Transverse colon (tissue), 4 donors: ENCODE data around the gene ETS2. TPM values are rescaled to one million over a fixed set of nuclear protein-coding genes. Genes with fewer than 3 reads are reported as not detected.

ENCODE experiments used
- DNase-seq: peaks from one replicate; pipeline ENCODE4 v3.0.0-alpha.2; 2019
- H3K27ac ChIP-seq, 4 donors: fragments of 200-600 bp; sonication (generic); 2 replicates each; pipeline ENCODE4 v1.5.1; 2016 to 2018; ENCODE audit warnings: inconsistent platforms in 4 of 4
- H3K27me3 ChIP-seq: fragments of 200-600 bp; sonication (generic); 2 replicates; pipeline ENCODE4 v1.5.1; 2017; ENCODE audit warnings: inconsistent platforms
- H3K36me3 ChIP-seq, 4 donors: fragments of 200-600 bp; sonication (generic); 2 replicates each; pipeline ENCODE4 v1.5.1; 2017 to 2019; ENCODE audit warnings: inconsistent platforms in 4 of 4
- H3K4me1 ChIP-seq, 4 donors: fragments of 200-600 bp; sonication (generic); 2 replicates each; pipeline ENCODE4 v1.5.1; 2017 to 2020; ENCODE audit warnings: inconsistent platforms in 4 of 4
- H3K4me3 ChIP-seq, 4 donors: fragments of 200-600 bp; sonication (generic); 1 replicate in 1 of 4; 2 replicates in 3 of 4; pipeline versions ENCODE4 v1.5.1 to v1.6.1; 2017 to 2019; ENCODE audit warnings: inconsistent platforms in 4 of 4
- H3K9me3 ChIP-seq, 2 donors: fragments of 200-600 bp; sonication (generic); 2 replicates each; pipeline ENCODE4 v1.5.1; 2017 to 2019; ENCODE audit warnings: inconsistent platforms in 2 of 2
- CTCF ChIP-seq, 5 experiments: fragments of 200-600 bp in 3 of 5; fragments of 450-650 bp in 2 of 5; sonication (generic) in 3 of 5; IDR thresholded peaks; 1 replicate in 2 of 5; 2 replicates in 3 of 5; pipeline ENCODE4 v1.5.1; 2016 to 2017; ENCODE audit warnings: antibody characterized with exemption in 5 of 5, inconsistent platforms in 3 of 5, mild to moderate bottlenecking in 2 of 5, moderate library complexity in 1 of 5
- EP300 ChIP-seq: sonication (generic); formaldehyde crosslinking; IDR thresholded peaks from one replicate; pipeline ENCODE4 v1.6.1; 2017; ENCODE audit warnings: antibody characterized with exemption, low read depth
- POLR2A ChIP-seq: fragments of 450-650 bp; IDR thresholded peaks from one replicate; pipeline ENCODE4 v1.6.1; 2016; ENCODE audit warnings: antibody characterized with exemption, mild to moderate bottlenecking, moderate library complexity
- POLR2AphosphoS5 ChIP-seq, 3 donors: sonication (generic); formaldehyde crosslinking; IDR thresholded peaks; one replicate each; pipeline ENCODE4 v1.6.1; 2016; ENCODE audit warnings: antibody characterized with exemption in 3 of 3
- WGBS, 2 donors: methylation state at CpG; one replicate each; pipeline ENCODE4 v1.1.5; 2018; ENCODE audit warnings: low coverage in 1 of 2; 5-methylcytosine and 5-hydroxymethylcytosine counted together
- in situ Hi-C, 4 donors: fragments of 200-750 bp; cut with MboI; loops; one replicate each; pipeline versions ENCODE4 v1.15.0 to v1.15.1; 2017; ENCODE audit warnings: low sequenced_read_pairs in 3 of 4, low pct_ligation_motif_present in 1 of 4, low pct_unique_long_range_greater_than_20kb in 1 of 4
- intact Hi-C: fragments of 100-400 bp; cut with DNase I; formaldehyde crosslinking; loops from one replicate; pipeline ENCODE4 v1.15.1; 2023; ENCODE audit warnings: low total_unique reads
- total RNA-seq, 4 donors: library from RNA; depleted of rRNA; stranded (reverse); fragments of >200 nt; gene quantifications; one replicate each; pipeline ENCODE4 v1.1.0, GENCODE V29; 2016

ETS2 gene
- 100 to 1,000 TPM in 3 of 4 donors, 10 to 100 TPM in 1; 55.1 to 174 (median 127) TPM for total RNA-seq

DNA sequence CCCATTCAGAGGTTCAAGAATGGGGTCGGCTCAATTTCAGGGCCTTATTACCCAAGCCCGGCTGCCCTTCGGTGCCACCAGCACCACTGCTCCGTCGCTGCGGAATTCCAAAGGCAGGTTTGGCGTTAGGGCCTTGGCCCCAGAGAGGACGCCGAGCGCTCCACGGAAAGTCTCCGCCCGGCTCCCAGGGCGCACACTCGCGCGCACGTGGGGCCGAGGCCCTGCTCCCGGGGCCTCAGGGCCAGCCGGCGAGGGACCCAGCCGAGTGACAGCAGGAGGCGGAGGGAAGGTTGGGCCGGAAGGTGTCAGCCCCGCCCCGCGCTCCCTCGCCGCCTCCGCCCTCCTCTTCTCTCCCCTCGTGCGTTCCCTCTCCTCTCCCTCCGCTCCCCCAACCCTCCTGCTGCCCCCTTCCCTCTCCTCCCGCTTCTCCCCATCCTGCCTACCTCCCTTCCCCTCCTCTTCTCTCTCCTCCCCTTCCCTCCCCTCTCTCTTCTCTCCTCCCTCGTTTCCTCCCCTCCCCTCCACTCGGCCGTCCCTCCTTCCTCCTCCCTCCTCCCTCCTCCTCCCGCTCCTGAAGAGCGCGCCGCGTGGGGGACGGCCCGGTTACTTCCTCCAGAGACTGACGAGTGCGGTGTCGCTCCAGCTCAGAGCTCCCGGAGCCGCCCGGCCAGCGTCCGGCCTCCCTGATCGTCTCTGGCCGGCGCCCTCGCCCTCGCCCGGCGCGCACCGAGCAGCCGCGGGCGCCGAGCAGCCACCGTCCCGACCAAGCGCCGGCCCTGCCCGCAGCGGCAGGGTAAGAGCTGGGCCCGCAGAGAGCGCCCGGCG lies at the start of gene ETS2:
Gene ETS2, plus strand, starts transcription at position 602 of the 825 bp plus-strand sequence. CDS start 4,106 bp downstream, outside the sequence.
- 2% methylated on average over 27 of the region's 76 CpGs; no CpG with 5 or more reads in 1 of the 2 donors for WGBS, 2 donors
- DNase-seq = peak; percentile 93
- H3K27me3 ChIP-seq = no peaks in the 10 kb centered on the region
- TF ChIP-seq EP300 (peak; percentile 33), POLR2A (peak; percentile 98), POLR2AphosphoS5 (IDR thresholded peaks at IDR 0.05) (peak; percentile 98 to 100 (median 99)), CTCF (IDR thresholded peaks at IDR 0.05) (no peak)
- in situ Hi-C loops (no loop called here), intact Hi-C loops (loop anchor here (5.0 to 10.0 kb wide), 2 partner anchors 73 to 299 kb away; no protein-coding TSS in a partner anchor)
- peaks cover 8 to 55% (median 49%) of the 10 kb centered on the region in 4 donors for H3K4me1 ChIP-seq
- H3K36me3 ChIP-seq = peaks cover 0 to 8% (median 0%) of the 10 kb centered on the region in 4 donors
- no peaks in the 10 kb centered on the region for H3K9me3 ChIP-seq
- peak within 1 kb of the TSS; percentile 89 to 98 (median 96) for H3K4me3 ChIP-seq
- H3K27ac ChIP-seq = peak within 1 kb of the TSS; percentile 94 to 99 (median 98)

- intact Hi-C loops (loop anchor here (10.0 kb wide), 1 partner anchor 228 kb away; no protein-coding TSS in a partner anchor), in situ Hi-C loops (no loop called here)
- Histone ChIP-seq H3K27me3 (no peaks in the 10 kb centered on the region), H3K36me3 (no peaks in the 10 kb centered on the region), H3K27ac (peak overlapping the region; percentile 60 to 77 (median 76)), H3K4me1 (peaks cover 4 to 46% (median 22%) of the 10 kb centered on the region in 4 donors), H3K4me3 (no peak overlapping the region), H3K9me3 (no peaks in the 10 kb centered on the region)
- 40 to 76% methylated on average over 1 to 3 of the region's 3 CpGs for WGBS, 2 donors
- no peak for DNase-seq
- no peak for TF ChIP-seq CTCF (IDR thresholded peaks at IDR 0.05)
- no peak for TF ChIP-seq POLR2A
- TF ChIP-seq EP300 = no peak
- peak; percentile 34 to 44 (median 37) for TF ChIP-seq POLR2AphosphoS5 (IDR thresholded peaks at IDR 0.05)
Measured at GRCh38 chr21:38756746-38757145, 49.0 kb upstream of the ETS2 start.

DNA sequence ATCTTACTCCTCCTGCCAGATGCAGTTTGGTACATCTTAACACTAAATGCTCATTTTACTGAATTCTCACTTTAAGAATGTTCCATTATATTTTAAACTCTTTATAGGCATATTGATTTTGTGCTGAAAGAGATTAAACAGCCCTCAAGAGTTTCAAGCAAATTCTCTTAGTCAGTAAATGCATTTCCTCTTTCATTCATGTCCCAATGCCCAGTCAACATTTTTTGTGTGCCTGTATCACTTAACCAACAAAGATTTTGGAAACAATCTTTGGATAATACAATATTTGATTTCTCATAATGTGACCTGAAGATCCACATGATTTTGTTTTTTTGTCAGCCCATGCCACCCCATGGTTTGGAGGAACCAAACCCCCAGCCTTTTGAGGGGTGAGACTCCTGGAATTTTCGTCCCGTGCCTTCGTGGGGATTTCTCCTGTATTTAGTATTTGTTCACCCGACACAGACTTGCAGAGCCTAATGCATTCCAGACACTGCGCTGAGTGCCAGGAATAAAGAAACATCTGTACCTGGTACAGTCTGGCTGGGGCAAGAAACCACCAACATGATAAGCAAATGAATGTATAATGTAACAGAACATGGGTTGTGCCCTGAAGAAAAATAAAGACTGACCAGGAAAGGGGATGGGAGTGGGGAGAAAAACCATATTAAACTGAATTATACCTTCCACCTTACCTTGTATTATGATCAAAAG lies 47.1 kb upstream of the ETS2 start:
- intact Hi-C loops = loop anchor here (10.0 kb wide), 1 partner anchor 226 kb away; no protein-coding TSS in a partner anchor
- Histone ChIP-seq H3K9me3 (no peaks in the 10 kb centered on the region), H3K27ac (peak overlapping the region; percentile 59 to 81 (median 73)), H3K4me3 (no peak overlapping the region), H3K4me1 (peaks cover 4 to 40% (median 19%) of the 10 kb centered on the region in 4 donors), H3K27me3 (no peaks in the 10 kb centered on the region), H3K36me3 (no peaks in the 10 kb centered on the region)
- WGBS, 2 donors = 80% methylated on average over 5 of the region's 5 CpGs; no CpG with 5 or more reads in 1 of the 2 donors
- no peak for DNase-seq
- in situ Hi-C loops = no loop called here
- TF ChIP-seq EP300 (no peak), POLR2AphosphoS5 (IDR thresholded peaks at IDR 0.05) (no peak), POLR2A (no peak), CTCF (IDR thresholded peaks at IDR 0.05) (no peak)

DNA sequence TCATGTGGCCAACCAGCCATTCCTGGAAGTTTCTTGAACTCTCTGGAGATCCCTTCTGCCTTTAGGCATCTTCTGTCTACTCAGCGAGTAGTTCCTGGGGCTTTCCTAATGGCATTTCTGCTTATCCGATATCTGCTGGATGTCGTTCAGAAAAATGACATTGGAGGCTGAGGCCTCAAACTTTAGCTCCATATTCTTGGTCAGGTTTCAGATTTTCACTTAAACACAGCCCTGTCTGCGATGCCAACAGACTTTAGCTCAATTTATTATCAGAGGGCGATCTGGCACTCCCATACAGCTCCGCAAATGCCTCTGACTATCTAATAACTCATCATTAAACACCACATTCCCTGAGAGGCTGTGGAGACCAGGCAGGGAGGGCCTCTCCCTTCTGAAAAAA lies 46.3 kb upstream of the ETS2 start:
- no peak for DNase-seq
- 86 to 87% methylated on average over 5 to 6 of the region's 6 CpGs for WGBS, 2 donors
- Histone ChIP-seq H3K4me1 (peaks cover 4 to 33% (median 19%) of the 10 kb centered on the region in 4 donors), H3K27ac (peak overlapping the region; percentile 59 to 81 (median 73)), H3K27me3 (no peaks in the 10 kb centered on the region), H3K9me3 (no peaks in the 10 kb centered on the region), H3K36me3 (no peaks in the 10 kb centered on the region), H3K4me3 (no peak overlapping the region)
- intact Hi-C loops = loop anchor here (10.0 kb wide), 1 partner anchor 225 kb away; no protein-coding TSS in a partner anchor
- no peak for TF ChIP-seq POLR2AphosphoS5 (IDR thresholded peaks at IDR 0.05)
- no peak for TF ChIP-seq CTCF (IDR thresholded peaks at IDR 0.05)
- no peak for TF ChIP-seq EP300
- no peak for TF ChIP-seq POLR2A
- in situ Hi-C loops = no loop called here
